Activated CD8-positive, alpha-beta T cell treated with anti-CD3 and anti-CD28 coated beads for 36 hours (primary cell): Measurements from ENCODE around the gene NOM1. TPM values are rescaled to one million over a fixed set of nuclear protein-coding genes. Genes with fewer than 3 reads are reported as not detected.
"Not testable (repeated sequence)": the region's sequence is repeated elsewhere in the genome, so short reads cannot be mapped to it uniquely, and the experiment has no call there.

Experiments used
- ATAC-seq: fragments of 200-7000 bp; cut with Tn5 transposase; one replicate; pipeline ENCODE4 v1.10.0; 2021; ENCODE audit warnings: mild to moderate bottlenecking, moderate library complexity
- CTCF ChIA-PET: fragments of 350-600 bp; sonication (Branson Sonifier 250); formaldehyde crosslinking; loops from one replicate; lab custom pipeline; 2021; ENCODE audit warnings: antibody characterized with exemption; lab: Charles Lee
- POLR2A ChIA-PET: fragments of 350-600 bp; sonication (Branson Sonifier 250); formaldehyde crosslinking; loops from one replicate; lab custom pipeline; 2021; ENCODE audit warnings: antibody characterized with exemption; lab: Charles Lee
- DNase-seq: peaks from one replicate; pipeline ENCODE4 v3.0.0-alpha.2; 2020
- H3K27ac Mint-ChIP-seq: one replicate; pipeline ENCODE4 v1.8.0; 2021; ENCODE audit warnings: mild to moderate bottlenecking, mixed read lengths
- H3K27me3 Mint-ChIP-seq: one replicate; pipeline ENCODE4 v1.8.0; 2021; ENCODE audit warnings: mixed read lengths
- H3K36me3 Mint-ChIP-seq: one replicate; pipeline ENCODE4 v1.8.0; 2021; ENCODE audit warnings: low read depth, mixed read lengths
- H3K4me1 Mint-ChIP-seq: one replicate; pipeline ENCODE4 v1.8.0; 2021; ENCODE audit warnings: low read depth, mixed read lengths
- H3K4me3 Mint-ChIP-seq: one replicate; pipeline ENCODE4 v1.8.0; 2021; ENCODE audit warnings: mild to moderate bottlenecking, moderate library complexity, mixed read lengths
- H3K9me3 Mint-ChIP-seq: one replicate; pipeline ENCODE4 v1.8.0; 2021; ENCODE audit warnings: mixed read lengths
- CTCF ChIP-seq: fragments of 200-600 bp; IDR thresholded peaks from one replicate; pipeline ENCODE4 v1.8.0; 2022; ENCODE audit warnings: antibody characterized with exemption, mild to moderate bottlenecking
- intact Hi-C: fragments of 100-400 bp; cut with micrococcal nuclease; formaldehyde crosslinking; loops from one replicate; pipeline ENCODE4 v1.10.0; 2022
- total RNA-seq, 2 experiments: library from RNA; stranded (reverse); gene quantifications; one replicate each; pipeline ENCODE4 v1.2.3, GENCODE V29; 2021

NOM1 gene
- total RNA-seq, 2 experiments from 2014 or later: 32.4 to 34.0 TPM

DNA sequence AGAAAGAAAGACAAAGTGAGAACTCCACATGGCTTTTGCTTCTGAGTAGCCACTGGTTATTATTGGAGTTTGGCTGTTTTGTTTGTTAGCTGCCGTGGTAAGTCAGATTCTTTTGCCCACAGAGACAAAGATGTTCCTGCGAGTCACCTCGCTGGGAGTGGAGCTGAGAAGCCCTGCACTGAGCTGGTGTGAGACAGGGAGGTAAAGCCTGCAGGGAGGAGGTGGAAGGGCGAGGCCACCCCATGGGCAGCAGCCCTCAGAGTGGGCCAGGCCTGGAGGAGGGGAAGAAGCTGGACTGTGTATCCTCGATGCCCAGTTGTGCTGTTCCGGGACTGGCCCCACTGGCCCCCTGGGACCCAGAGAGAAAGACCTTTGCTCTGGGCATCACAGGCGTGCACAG, 14.3 kb upstream of the NOM1 start:
- POLR2A ChIA-PET: interaction anchor here (0.9 kb wide), 1 partner anchor 12 kb away, joined by 3 read pairs; no protein-coding TSS in a partner anchor
- CTCF ChIA-PET: interaction anchor here (1.4 to 1.6 kb wide), 3 partner anchors 14 to 31 kb away, joined by 3 to 5 read pairs (median 4); partner anchors contain the start of gene NOM1

DNA sequence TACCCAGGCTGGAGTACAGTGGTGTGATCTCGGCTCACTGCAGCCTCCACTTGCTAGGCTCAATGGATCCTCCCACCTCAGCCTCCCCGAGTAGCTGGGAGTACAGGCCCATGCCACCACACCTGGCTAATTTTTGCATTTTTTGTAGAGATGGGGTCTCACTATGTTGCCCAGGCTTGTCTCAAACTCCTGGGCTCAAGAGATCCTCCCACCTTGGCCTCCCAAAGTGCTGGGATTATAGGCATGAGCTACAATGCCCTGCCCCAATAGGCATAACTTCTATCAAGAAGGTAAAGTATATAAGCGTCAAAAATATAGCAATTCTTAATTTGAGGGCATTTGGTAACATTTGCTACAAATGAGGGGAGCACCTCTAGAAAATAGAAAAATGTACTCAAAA, 12.7 kb upstream of the NOM1 start:
- DNase-seq, CTCF ChIA-PET, H3K36me3 Mint-ChIP-seq, intact Hi-C loops, H3K4me1 Mint-ChIP-seq, ATAC-seq, H3K27ac Mint-ChIP-seq, H3K4me3 Mint-ChIP-seq: not testable (repeated sequence)
- POLR2A ChIA-PET: interaction anchor here (1.3 kb wide), 1 partner anchor 13 kb away, joined by 6 read pairs; the partner anchor contains the start of gene NOM1
- H3K9me3 Mint-ChIP-seq: peaks cover 10% of the 10 kb centered on the region
- H3K27me3 Mint-ChIP-seq: peaks cover 13% of the 10 kb centered on the region

More for the DNA sequence above, 14.3 kb upstream of the NOM1 start:
- Mint-ChIP-seq H3K27ac (no peak overlapping the region), H3K9me3 (no peaks in the 10 kb centered on the region), H3K4me1 (peaks cover under 1% of the 10 kb centered on the region), H3K4me3 (no peak overlapping the region), H3K27me3 (peaks cover 10% of the 10 kb centered on the region), H3K36me3 (no peaks in the 10 kb centered on the region)
- TF ChIP-seq CTCF: no peak
- ATAC-seq: no peak
- intact Hi-C loops: no loop called here
- DNase-seq: no peak

- intact Hi-C loops: no loop called here
- Mint-ChIP-seq H3K4me1 (peaks cover 2% of the 10 kb centered on the region), H3K4me3 (no peak overlapping the region), H3K36me3 (peaks cover 8% of the 10 kb centered on the region), H3K27ac (no peak overlapping the region), H3K9me3 (peaks cover 12% of the 10 kb centered on the region), H3K27me3 (peaks cover 33% of the 10 kb centered on the region)
- no peak for DNase-seq
- TF ChIP-seq CTCF: no peak
- CTCF ChIA-PET: no interaction called here
- POLR2A ChIA-PET: interaction anchor here (0.6 kb wide), 1 partner anchor 299 kb away, joined by 3 read pairs; no protein-coding TSS in a partner anchor
- ATAC-seq: no peak
Observed at GRCh38 chr7:156940421-156941122, 8.9 kb upstream of the NOM1 start.

GRCh38 chr7:156941393-156942182, 7.9 kb upstream of the NOM1 start:
- peaks cover 8% of the 10 kb centered on the region for H3K36me3 Mint-ChIP-seq
- no peak for TF ChIP-seq CTCF
- intact Hi-C loops: no loop called here
- H3K4me1 Mint-ChIP-seq: peaks cover 2% of the 10 kb centered on the region
- H3K4me3 Mint-ChIP-seq: no peak overlapping the region
- ATAC-seq (no peak), DNase-seq (no peak)
- ChIA-PET POLR2A (no interaction called here), CTCF (no interaction called here)
- H3K27me3 Mint-ChIP-seq: peaks cover 33% of the 10 kb centered on the region
- peaks cover 12% of the 10 kb centered on the region for H3K9me3 Mint-ChIP-seq
- H3K27ac Mint-ChIP-seq: no peak overlapping the region

GRCh38 chr7:156942708-156943090, 6.8 kb upstream of the NOM1 start:
- ChIA-PET CTCF (no interaction called here), POLR2A (interaction anchor here (0.6 to 1.0 kb wide), 3 partner anchors 18 to 51 kb away, joined by 3 to 4 read pairs (median 3); no protein-coding TSS in a partner anchor)
- H3K4me3 Mint-ChIP-seq: peak overlapping the region; percentile 53
- DNase-seq (peak; percentile 44), ATAC-seq (peak; percentile 79)
- H3K27ac Mint-ChIP-seq: peak overlapping the region; percentile 25
- intact Hi-C loops: no loop called here
- peaks cover 33% of the 10 kb centered on the region for H3K27me3 Mint-ChIP-seq
- peaks cover 12% of the 10 kb centered on the region for H3K9me3 Mint-ChIP-seq
- H3K4me1 Mint-ChIP-seq: peaks cover 2% of the 10 kb centered on the region
- no peak for TF ChIP-seq CTCF
- peaks cover 8% of the 10 kb centered on the region for H3K36me3 Mint-ChIP-seq
